NCI-H128 (cell line): ENCODE results near the gene GH1.
"Not testable (repeated sequence)": the region's sequence is repeated elsewhere in the genome, so short reads cannot be mapped to it uniquely, and the experiment has no call there.

Experiments used
- DNase-seq: peaks from one replicate; lab custom pipeline; 2025; ENCODE audit not compliant: unreplicated experiment; lab: John Stamatoyannopoulos, UW

The GH1 gene

GRCh38 chr17:63927464-63928171 is 9.0 kb upstream of the GH1 start:
- DNase-seq, result no peak

GRCh38 chr17:63926164-63926563 is 7.5 kb upstream of the GH1 start:
- DNase-seq, result no peak

GRCh38 chr17:63925615-63926014 is 7.0 kb upstream of the GH1 start:
- no peak for DNase-seq

GRCh38 chr17:63922402-63922801 is 3.8 kb upstream of the GH1 start:
- not testable (repeated sequence) for DNase-seq

GRCh38 chr17:63920779-63921178 is 2.1 kb upstream of the GH1 start:
- not testable (repeated sequence) for DNase-seq

GRCh38 chr17:63920050-63920449 is 1.4 kb upstream of the GH1 start:
- DNase-seq, result not testable (repeated sequence)

GRCh38 chr17:63919311-63919723 is 678 bp upstream of the GH1 start:
- DNase-seq, result no peak

- no peak for DNase-seq
These were observed 334 bp downstream of the GH1 start for GRCh38 chr17:63918305-63918704.

GRCh38 chr17:63917646-63918045 is 993 bp downstream of the GH1 start:
- DNase-seq, result no peak

GRCh38 chr17:63917206-63917605 is 1.4 kb downstream of the GH1 start:
- not testable (repeated sequence) for DNase-seq

- no peak for DNase-seq
These were observed 2.0 kb downstream of the GH1 start for GRCh38 chr17:63916566-63917185.

- DNase-seq, result not testable (repeated sequence)
These were observed 2.9 kb downstream of the GH1 start for GRCh38 chr17:63915753-63916152.

GRCh38 chr17:63914471-63914870 is 4.2 kb downstream of the GH1 start:
- no peak for DNase-seq

- DNase-seq, result no peak
These were observed 7.0 kb downstream of the GH1 start for GRCh38 chr17:63911657-63912100.

GRCh38 chr17:63911041-63911635 is 7.5 kb downstream of the GH1 start, which contains the start of gene CSHL1:
CSHL1 (minus strand) TSS chr17:63911258; CDS start chr17:63911196, 62 bp downstream.
- no peak for DNase-seq

- no peak for DNase-seq
These were observed 8.5 kb downstream of the GH1 start for GRCh38 chr17:63910096-63910495.

- not testable (repeated sequence) for DNase-seq
These were observed 9.1 kb downstream of the GH1 start for GRCh38 chr17:63909586-63909985.

- not testable (repeated sequence) for DNase-seq
These were observed 11.4 kb downstream of the GH1 start for GRCh38 chr17:63907161-63907778.

- not testable (repeated sequence) for DNase-seq
These were observed 13.8 kb downstream of the GH1 start for GRCh38 chr17:63904796-63905195.

GRCh38 chr17:63903787-63904201 is 14.8 kb downstream of the GH1 start:
- not testable (repeated sequence) for DNase-seq

- not testable (repeated sequence) for DNase-seq
These were observed 16.7 kb downstream of the GH1 start for GRCh38 chr17:63901971-63902370.
